Right atrium auricular region (tissue), 2 donors: ENCODE data around the gene RALBP1. TPM values are rescaled to one million over a fixed set of nuclear protein-coding genes. Genes with fewer than 3 reads are reported as not detected.
"Not testable (repeated sequence)": the region's sequence is repeated elsewhere in the genome, so short reads cannot be mapped to it uniquely, and the experiment has no call there.

Experiments used
- DNase-seq: peaks from one replicate; pipeline ENCODE4 v3.0.0-alpha.2; 2019; ENCODE audit warnings: low spot score
- H3K27ac ChIP-seq, 2 donors: fragments of 200-600 bp; sonication (generic); 1 replicate in 1 of 2; 2 replicates in 1 of 2; pipeline ENCODE4 v1.5.1; 2016 to 2019
- H3K27me3 ChIP-seq, 2 donors: fragments of 200-600 bp; sonication (generic); one replicate each; pipeline versions ENCODE4 v1.5.1 to v1.6.0; 2017 to 2019
- H3K36me3 ChIP-seq: fragments of 200-600 bp; sonication (generic); one replicate; pipeline ENCODE4 v1.5.1; 2016
- H3K4me1 ChIP-seq, 2 donors: fragments of 200-600 bp; sonication (generic); one replicate each; pipeline versions ENCODE4 v1.5.1 to v1.6.0; 2017 to 2019
- H3K4me3 ChIP-seq, 2 donors: fragments of 200-600 bp; sonication (generic); 1 replicate in 1 of 2; 2 replicates in 1 of 2; pipeline ENCODE4 v1.5.1; 2017 to 2019; ENCODE audit warnings: mild to moderate bottlenecking in 1 of 2, moderate library complexity in 1 of 2
- H3K9me3 ChIP-seq, 2 donors: fragments of 200-600 bp; sonication (generic); one replicate each; pipeline ENCODE4 v1.5.1; 2019
- CTCF ChIP-seq, 2 donors: fragments of 200-600 bp; sonication (generic); IDR thresholded peaks; one replicate each; pipeline ENCODE4 v1.5.1; 2019; ENCODE audit warnings: antibody characterized with exemption in 2 of 2
- total RNA-seq, 2 donors: library from RNA; depleted of rRNA; stranded (reverse); fragments of >200 nt; gene quantifications; one replicate each; pipeline ENCODE4 v1.1.0, GENCODE V29; 2016

The RALBP1 gene
- total RNA-seq, 2 donors from 2014 or later = 58.7 to 62.5 TPM

GRCh38 chr18:9466846-9467245, 8.5 kb upstream of the RALBP1 start:
- H3K27me3 ChIP-seq = no peaks in the 10 kb centered on the region
- H3K27ac ChIP-seq = no peak overlapping the region
- no peak for DNase-seq
- H3K36me3 ChIP-seq = no peaks in the 10 kb centered on the region
- no peak for TF ChIP-seq CTCF (IDR thresholded peaks at IDR 0.05)
- H3K9me3 ChIP-seq = peaks cover 0 to 23% of the 10 kb centered on the region in 2 donors
- no peaks in the 10 kb centered on the region for H3K4me1 ChIP-seq
- H3K4me3 ChIP-seq = no peak overlapping the region

GRCh38 chr18:9468998-9469397, 6.3 kb upstream of the RALBP1 start:
- no peaks in the 10 kb centered on the region for H3K27me3 ChIP-seq
- H3K4me1 ChIP-seq = peaks cover 0 to 2% of the 10 kb centered on the region in 2 donors
- no peak for TF ChIP-seq CTCF (IDR thresholded peaks at IDR 0.05)
- no peak overlapping the region for H3K27ac ChIP-seq
- H3K4me3 ChIP-seq = no peak overlapping the region
- DNase-seq = no peak
- no peaks in the 10 kb centered on the region for H3K36me3 ChIP-seq
- peaks cover 0 to 23% of the 10 kb centered on the region in 2 donors for H3K9me3 ChIP-seq

- peaks cover 0 to 7% of the 10 kb centered on the region in 2 donors for H3K4me1 ChIP-seq
- TF ChIP-seq CTCF (IDR thresholded peaks at IDR 0.05) = no peak
- no peak overlapping the region for H3K4me3 ChIP-seq
- H3K27me3 ChIP-seq = no peaks in the 10 kb centered on the region
- peaks cover 0 to 23% of the 10 kb centered on the region in 2 donors for H3K9me3 ChIP-seq
- no peaks in the 10 kb centered on the region for H3K36me3 ChIP-seq
- no peak overlapping the region for H3K27ac ChIP-seq
- DNase-seq = no peak
These were observed 5.6 kb upstream of the RALBP1 start for GRCh38 chr18:9469685-9470084.

GRCh38 chr18:9474108-9474982, 968 bp upstream of the RALBP1 start:
- TF ChIP-seq CTCF (IDR thresholded peaks at IDR 0.05) = no peak
- H3K27ac ChIP-seq = peak overlapping the region; percentile 93 to 95
- peaks cover 0 to 4% of the 10 kb centered on the region in 2 donors for H3K9me3 ChIP-seq
- no peak for DNase-seq
- H3K4me1 ChIP-seq = peaks cover 0 to 23% of the 10 kb centered on the region in 2 donors
- peak overlapping the region; percentile 80 to 92 for H3K4me3 ChIP-seq
- no peaks in the 10 kb centered on the region for H3K27me3 ChIP-seq
- H3K36me3 ChIP-seq = no peaks in the 10 kb centered on the region

- peak overlapping the region; percentile 80 to 92 for H3K4me3 ChIP-seq
- peak overlapping the region; percentile 93 to 95 for H3K27ac ChIP-seq
- H3K9me3 ChIP-seq = no peaks in the 10 kb centered on the region
- H3K27me3 ChIP-seq = no peaks in the 10 kb centered on the region
- TF ChIP-seq CTCF (IDR thresholded peaks at IDR 0.05) = no peak
- H3K36me3 ChIP-seq = no peaks in the 10 kb centered on the region
- H3K4me1 ChIP-seq = peaks cover 0 to 23% of the 10 kb centered on the region in 2 donors
- no peak for DNase-seq
These were observed 604 bp downstream of the RALBP1 start for GRCh38 chr18:9475643-9476591.

- not testable (repeated sequence) for H3K27ac ChIP-seq, H3K4me3 ChIP-seq
These were observed 1.6 kb downstream of the RALBP1 start for GRCh38 chr18:9476949-9477348.

More at GRCh38 chr18:9476949-9477348, 1.6 kb downstream of the RALBP1 start:
- H3K27me3 ChIP-seq, H3K36me3 ChIP-seq, DNase-seq, H3K9me3 ChIP-seq: not testable (repeated sequence)
- peaks cover 0 to 23% of the 10 kb centered on the region in 2 donors for H3K4me1 ChIP-seq
